Hepatocyte (in vitro differentiated cells): ENCODE results near the gene CNOT4.

ENCODE experiments used
- EZH2 ChIP-seq: fragments of 200-600 bp; sonication (generic); IDR thresholded peaks from 2 replicates; pipeline ENCODE4 v1.6.1; 2016; ENCODE audit warnings: antibody characterized with exemption, mild to moderate bottlenecking, borderline replicate concordance
- EZH2phosphoT487 ChIP-seq: fragments of 200-600 bp; sonication (generic); IDR thresholded peaks from one replicate; pipeline ENCODE4 v1.6.1; 2018; ENCODE audit warnings: antibody characterized with exemption, mild to moderate bottlenecking, low read depth, moderate library complexity; ENCODE audit not compliant: unreplicated experiment, severe bottlenecking
- TF ChIP-seq, protein P1 (sequence below): fragments of 200-600 bp; sonication (generic); IDR thresholded peaks from 2 replicates; pipeline ENCODE4 v1.5.1; 2016; ENCODE audit warnings: antibody characterized with exemption, mild to moderate bottlenecking; ENCODE audit not compliant: poor library complexity

DNA sequence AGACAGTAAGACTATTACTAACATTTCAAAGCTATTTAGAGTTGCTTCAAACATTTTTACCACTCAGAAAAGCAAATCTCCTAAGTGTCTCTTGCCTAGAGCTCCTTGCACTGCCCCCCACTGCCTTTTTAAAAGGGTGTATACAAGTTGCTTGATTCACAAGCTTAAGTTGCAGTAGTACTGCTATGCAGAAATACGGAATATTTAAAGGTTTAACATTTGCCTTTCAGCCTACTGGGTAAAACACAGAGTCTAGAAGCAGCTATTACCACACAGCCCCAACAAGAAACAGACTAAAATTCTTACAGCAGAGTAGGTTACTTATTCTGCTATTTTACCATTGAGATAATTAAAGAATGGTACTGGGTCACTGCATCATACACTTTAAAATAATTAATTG, 128.5 kb downstream of the CNOT4 start:
- TF ChIP-seq EZH2phosphoT487 (no peak), EZH2 (no peak)
- TF ChIP-seq, protein P1, sequence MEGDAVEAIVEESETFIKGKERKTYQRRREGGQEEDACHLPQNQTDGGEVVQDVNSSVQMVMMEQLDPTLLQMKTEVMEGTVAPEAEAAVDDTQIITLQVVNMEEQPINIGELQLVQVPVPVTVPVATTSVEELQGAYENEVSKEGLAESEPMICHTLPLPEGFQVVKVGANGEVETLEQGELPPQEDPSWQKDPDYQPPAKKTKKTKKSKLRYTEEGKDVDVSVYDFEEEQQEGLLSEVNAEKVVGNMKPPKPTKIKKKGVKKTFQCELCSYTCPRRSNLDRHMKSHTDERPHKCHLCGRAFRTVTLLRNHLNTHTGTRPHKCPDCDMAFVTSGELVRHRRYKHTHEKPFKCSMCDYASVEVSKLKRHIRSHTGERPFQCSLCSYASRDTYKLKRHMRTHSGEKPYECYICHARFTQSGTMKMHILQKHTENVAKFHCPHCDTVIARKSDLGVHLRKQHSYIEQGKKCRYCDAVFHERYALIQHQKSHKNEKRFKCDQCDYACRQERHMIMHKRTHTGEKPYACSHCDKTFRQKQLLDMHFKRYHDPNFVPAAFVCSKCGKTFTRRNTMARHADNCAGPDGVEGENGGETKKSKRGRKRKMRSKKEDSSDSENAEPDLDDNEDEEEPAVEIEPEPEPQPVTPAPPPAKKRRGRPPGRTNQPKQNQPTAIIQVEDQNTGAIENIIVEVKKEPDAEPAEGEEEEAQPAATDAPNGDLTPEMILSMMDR = no peak
